ENCODE data around the gene STKLD1.
"Not testable (repeated sequence)": the region's sequence is repeated elsewhere in the genome, so short reads cannot be mapped to it uniquely, and the experiment has no call there.

The STKLD1 gene

GRCh38 chr9:133375724-133376654, at the start of gene STKLD1, which contains the start of gene SURF4:
Gene STKLD1, plus strand, starts transcription at chr9:133376366. Its CDS starts 108 bp downstream, at chr9:133376474.
Gene SURF4, minus strand, starts transcription at chr9:133376060. Its CDS starts 91 bp downstream, at chr9:133375969.
- peak; percentile 29 to 97 (median 92) for DNase-seq

GRCh38 chr9:133327021-133327420, 49.1 kb upstream of the STKLD1 start:
- not testable (repeated sequence) for DNase-seq

GRCh38 chr9:133327834-133328484, 48.2 kb upstream of the STKLD1 start:
- DNase-seq, result no peak

GRCh38 chr9:133329306-133330156, 46.6 kb upstream of the STKLD1 start:
- DNase-seq, result peak in 8 of 58 donors; percentile 9 to 42 (median 14)

GRCh38 chr9:133331221-133331620, 44.9 kb upstream of the STKLD1 start:
- DNase-seq, result no peak

- DNase-seq, result no peak
Measured at GRCh38 chr9:133331641-133332380, 44.4 kb upstream of the STKLD1 start.

- DNase-seq, result no peak
Measured at GRCh38 chr9:133332381-133332730, 43.8 kb upstream of the STKLD1 start.

- DNase-seq, result no peak
Measured at GRCh38 chr9:133333011-133333410, 43.2 kb upstream of the STKLD1 start.

- DNase-seq, result no peak
Measured at GRCh38 chr9:133333566-133333965, 42.6 kb upstream of the STKLD1 start.

- DNase-seq, result no peak
Measured at GRCh38 chr9:133334161-133334560, 42.0 kb upstream of the STKLD1 start.

- DNase-seq, result not testable (repeated sequence)
Measured at GRCh38 chr9:133334888-133335287, 41.3 kb upstream of the STKLD1 start.

GRCh38 chr9:133335924-133336811, 40.0 kb upstream of the STKLD1 start, which contains the start of gene SURF6:
Gene SURF6, minus strand, starts transcription at chr9:133336188. Its CDS starts 56 bp downstream, at chr9:133336132.
- peak; percentile 51 to 93 (median 85) for DNase-seq

- DNase-seq, result no peak
Measured at GRCh38 chr9:133339641-133340040, 36.5 kb upstream of the STKLD1 start.

GRCh38 chr9:133340256-133340655, 35.9 kb upstream of the STKLD1 start:
- no peak for DNase-seq

- DNase-seq, result no peak
Measured at GRCh38 chr9:133340916-133341315, 35.2 kb upstream of the STKLD1 start.

- DNase-seq, result peak in 10 of 58 donors; percentile 17 to 48 (median 29)
Measured at GRCh38 chr9:133341369-133342068, 34.6 kb upstream of the STKLD1 start.

GRCh38 chr9:133342069-133342406, 34.1 kb upstream of the STKLD1 start:
- no peak for DNase-seq

GRCh38 chr9:133342570-133342969, 33.6 kb upstream of the STKLD1 start:
- no peak for DNase-seq

GRCh38 chr9:133344071-133344470, 32.1 kb upstream of the STKLD1 start:
- no peak for DNase-seq
